WTC11 (cell line): ENCODE data around the gene MAP4K4. TPM values are rescaled to one million over a fixed set of nuclear protein-coding genes. Genes with fewer than 3 reads are reported as not detected.

ENCODE experiments used
- ATAC-seq: fragments of 200-7000 bp; cut with Tn5 transposase; 2 replicates; pipeline ENCODE4 v1.10.0; 2021; ENCODE audit warnings: mild to moderate bottlenecking, moderate library complexity
- CTCF ChIA-PET: fragments of 300-600 bp; sonication (Branson Sonifier 250); formaldehyde crosslinking; loops from one replicate; lab custom pipeline; 2021; ENCODE audit warnings: antibody characterized with exemption; lab: Charles Lee
- POLR2A ChIA-PET: fragments of 350-600 bp; sonication (Branson Sonifier 250); formaldehyde crosslinking; loops from one replicate; lab custom pipeline; 2021; ENCODE audit warnings: antibody characterized with exemption; lab: Charles Lee
- DNase-seq: peaks from one replicate; pipeline ENCODE4 v3.0.0; 2021; ENCODE audit warnings: low spot score
- H3K27ac Mint-ChIP-seq: 2 replicates; pipeline ENCODE4 v1.8.0; 2021; ENCODE audit warnings: mixed read lengths
- H3K27me3 Mint-ChIP-seq: 2 replicates; pipeline ENCODE4 v1.8.0; 2021; ENCODE audit warnings: low read depth, mild to moderate bottlenecking, moderate library complexity, mixed read lengths
- H3K36me3 Mint-ChIP-seq: 2 replicates; pipeline ENCODE4 v1.8.0; 2021; ENCODE audit warnings: mixed read lengths
- H3K4me1 Mint-ChIP-seq: 2 replicates; pipeline ENCODE4 v1.8.0; 2022; ENCODE audit warnings: mixed read lengths
- H3K4me3 Mint-ChIP-seq: 2 replicates; pipeline ENCODE4 v1.8.0; 2021; ENCODE audit warnings: mild to moderate bottlenecking, moderate library complexity, mixed read lengths
- H3K9me3 Mint-ChIP-seq: 2 replicates; pipeline ENCODE4 v1.8.0; 2021; ENCODE audit warnings: mixed read lengths
- FOXK1 ChIP-seq: sonication (generic); formaldehyde crosslinking; IDR thresholded peaks from 2 replicates; pipeline ENCODE4 v1.8.0; 2022; ENCODE audit warnings: mild to moderate bottlenecking, moderate library complexity, missing genetic modification reagents
- GABPB1 ChIP-seq: sonication (generic); formaldehyde crosslinking; IDR thresholded peaks from 2 replicates; pipeline ENCODE4 v1.8.1; 2023; ENCODE audit warnings: mild to moderate bottlenecking, missing genetic modification reagents
- KAT7 ChIP-seq: sonication (generic); formaldehyde crosslinking; IDR thresholded peaks from 2 replicates; pipeline ENCODE4 v1.8.1; 2023; ENCODE audit warnings: missing genetic modification reagents, mild to moderate bottlenecking, borderline replicate concordance
- MYBL2 ChIP-seq: sonication (generic); formaldehyde crosslinking; IDR thresholded peaks from 2 replicates; pipeline ENCODE4 v1.8.1; 2023; ENCODE audit warnings: mild to moderate bottlenecking, moderate library complexity, missing genetic modification reagents
- NFYB ChIP-seq: sonication (generic); formaldehyde crosslinking; conservative IDR thresholded peaks from 2 replicates; pipeline ENCODE4 v1.8.0; 2022; ENCODE audit warnings: low read depth, missing genetic modification reagents
- PRRX2 ChIP-seq: fragments of 250-450 bp; sonication (Bioruptor Pico); IDR thresholded peaks from 2 replicates; pipeline ENCODE4 v1.8.0; 2021; ENCODE audit warnings: mild to moderate bottlenecking
- TEAD1 ChIP-seq: sonication (generic); formaldehyde crosslinking; IDR thresholded peaks from 2 replicates; pipeline ENCODE4 v1.8.0; 2022; ENCODE audit warnings: mild to moderate bottlenecking, missing genetic modification reagents
- ZNF121 ChIP-seq: sonication (generic); formaldehyde crosslinking; IDR thresholded peaks from 2 replicates; pipeline ENCODE4 v1.8.0; 2023; ENCODE audit warnings: missing genetic modification reagents
- ZNF263 ChIP-seq: sonication (generic); formaldehyde crosslinking; IDR thresholded peaks from 2 replicates; pipeline ENCODE4 v1.8.1; 2022; ENCODE audit warnings: low read depth, mild to moderate bottlenecking, moderate library complexity, missing genetic modification reagents
- total RNA-seq: library from RNA; stranded (reverse); gene quantifications from 3 replicates; pipeline ENCODE4 v1.2.3, GENCODE V29; 2021
- TF ChIP-seq, protein P1 (sequence below): sonication (generic); formaldehyde crosslinking; IDR thresholded peaks from 2 replicates; pipeline ENCODE4 v1.8.0; 2022; ENCODE audit warnings: mild to moderate bottlenecking, missing genetic modification reagents
- TF ChIP-seq, protein P2 (sequence below): fragments of 200-600 bp; IDR thresholded peaks from 2 replicates; pipeline ENCODE4 v1.8.0; 2022; ENCODE audit warnings: antibody characterized with exemption
- TF ChIP-seq, protein P3 (sequence below): sonication (generic); formaldehyde crosslinking; IDR thresholded peaks from 2 replicates; pipeline ENCODE4 v1.8.1; 2022; ENCODE audit warnings: missing genetic modification reagents, borderline replicate concordance
- TF ChIP-seq, protein P4 (sequence below): fragments of 250-450 bp; sonication (Bioruptor Pico); IDR thresholded peaks from 2 replicates; pipeline ENCODE4 v1.9.0; 2021; ENCODE audit warnings: mild to moderate bottlenecking, borderline replicate concordance
- TF ChIP-seq, protein P5 (sequence below): fragments of 250-450 bp; sonication (Bioruptor Pico); IDR thresholded peaks from 2 replicates; pipeline ENCODE4 v1.8.0; 2021; ENCODE audit warnings: mild to moderate bottlenecking

Gene MAP4K4
- total RNA-seq, 1 experiment from 2014 or later, result 112 TPM

DNA sequence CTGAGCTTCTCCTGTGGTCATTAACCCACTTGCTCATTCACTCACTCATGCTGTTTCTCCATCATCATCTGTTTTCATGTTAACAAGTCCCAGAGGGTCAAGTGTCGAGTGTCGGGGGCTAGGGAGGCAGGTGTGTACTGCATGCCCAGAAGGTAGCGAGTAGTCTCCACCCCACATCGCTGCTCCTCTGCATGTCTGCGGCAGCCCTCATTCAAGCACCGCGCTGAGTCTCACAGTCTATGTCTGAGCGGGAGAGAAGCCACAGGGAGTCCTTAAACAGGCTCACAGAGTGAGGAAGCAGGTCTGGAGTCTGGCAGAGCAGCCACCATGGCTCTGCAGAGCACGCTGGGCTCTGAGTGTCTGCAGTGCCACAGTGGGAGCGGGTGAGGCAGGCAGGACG lies 172.9 kb downstream of the MAP4K4 start (continued):
- TF ChIP-seq, protein P1, sequence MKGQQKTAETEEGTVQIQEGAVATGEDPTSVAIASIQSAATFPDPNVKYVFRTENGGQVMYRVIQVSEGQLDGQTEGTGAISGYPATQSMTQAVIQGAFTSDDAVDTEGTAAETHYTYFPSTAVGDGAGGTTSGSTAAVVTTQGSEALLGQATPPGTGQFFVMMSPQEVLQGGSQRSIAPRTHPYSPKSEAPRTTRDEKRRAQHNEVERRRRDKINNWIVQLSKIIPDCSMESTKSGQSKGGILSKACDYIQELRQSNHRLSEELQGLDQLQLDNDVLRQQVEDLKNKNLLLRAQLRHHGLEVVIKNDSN (CRISPR knock-in tag), result no peak
- no peak for TF ChIP-seq MYBL2
- TF ChIP-seq GABPB1 (CRISPR knock-in tag), result no peak
- TF ChIP-seq, protein P2, sequence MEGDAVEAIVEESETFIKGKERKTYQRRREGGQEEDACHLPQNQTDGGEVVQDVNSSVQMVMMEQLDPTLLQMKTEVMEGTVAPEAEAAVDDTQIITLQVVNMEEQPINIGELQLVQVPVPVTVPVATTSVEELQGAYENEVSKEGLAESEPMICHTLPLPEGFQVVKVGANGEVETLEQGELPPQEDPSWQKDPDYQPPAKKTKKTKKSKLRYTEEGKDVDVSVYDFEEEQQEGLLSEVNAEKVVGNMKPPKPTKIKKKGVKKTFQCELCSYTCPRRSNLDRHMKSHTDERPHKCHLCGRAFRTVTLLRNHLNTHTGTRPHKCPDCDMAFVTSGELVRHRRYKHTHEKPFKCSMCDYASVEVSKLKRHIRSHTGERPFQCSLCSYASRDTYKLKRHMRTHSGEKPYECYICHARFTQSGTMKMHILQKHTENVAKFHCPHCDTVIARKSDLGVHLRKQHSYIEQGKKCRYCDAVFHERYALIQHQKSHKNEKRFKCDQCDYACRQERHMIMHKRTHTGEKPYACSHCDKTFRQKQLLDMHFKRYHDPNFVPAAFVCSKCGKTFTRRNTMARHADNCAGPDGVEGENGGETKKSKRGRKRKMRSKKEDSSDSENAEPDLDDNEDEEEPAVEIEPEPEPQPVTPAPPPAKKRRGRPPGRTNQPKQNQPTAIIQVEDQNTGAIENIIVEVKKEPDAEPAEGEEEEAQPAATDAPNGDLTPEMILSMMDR, result no peak
- no peak for TF ChIP-seq FOXK1 (CRISPR knock-in tag)
- no peak for TF ChIP-seq KAT7
- TF ChIP-seq ZNF263 (CRISPR knock-in tag), result no peak
- TF ChIP-seq, all 79 proteins: peak for 0

DNA sequence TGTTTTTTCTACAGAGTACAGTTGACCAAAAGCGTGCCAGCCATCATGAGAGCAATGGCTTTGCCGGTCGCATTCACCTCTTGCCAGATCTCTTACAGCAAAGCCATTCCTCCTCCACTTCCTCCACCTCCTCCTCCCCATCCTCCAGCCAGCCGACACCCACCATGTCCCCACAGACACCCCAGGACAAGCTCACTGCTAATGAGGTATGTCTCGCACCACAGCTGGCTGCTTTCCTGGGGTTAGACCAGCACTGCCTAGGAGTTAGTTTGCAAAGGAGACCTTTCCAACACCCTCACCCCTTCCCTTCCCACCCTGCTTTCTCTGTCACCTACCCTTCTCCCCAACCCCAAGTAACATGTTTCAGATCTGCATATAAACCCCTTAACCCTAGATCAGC lies 174.0 kb downstream of the MAP4K4 start:
- peaks cover 79% of the 10 kb centered on the region for H3K36me3 Mint-ChIP-seq

More for the DNA sequence above, 174.0 kb downstream of the MAP4K4 start:
- Mint-ChIP-seq H3K4me1 (peaks cover 23% of the 10 kb centered on the region), H3K27ac (no peak overlapping the region), H3K9me3 (no peaks in the 10 kb centered on the region), H3K27me3 (no peaks in the 10 kb centered on the region), H3K4me3 (no peak overlapping the region)
- ChIA-PET POLR2A (no interaction called here), CTCF (interaction anchor here (1.5 to 3.7 kb wide), 2 partner anchors 13 to 135 kb away, joined by 3 to 15 read pairs; no protein-coding TSS in a partner anchor)
- TF ChIP-seq TEAD1, result no peak
- TF ChIP-seq PRRX2 (CRISPR knock-in tag), result no peak
- TF ChIP-seq, protein P3, sequence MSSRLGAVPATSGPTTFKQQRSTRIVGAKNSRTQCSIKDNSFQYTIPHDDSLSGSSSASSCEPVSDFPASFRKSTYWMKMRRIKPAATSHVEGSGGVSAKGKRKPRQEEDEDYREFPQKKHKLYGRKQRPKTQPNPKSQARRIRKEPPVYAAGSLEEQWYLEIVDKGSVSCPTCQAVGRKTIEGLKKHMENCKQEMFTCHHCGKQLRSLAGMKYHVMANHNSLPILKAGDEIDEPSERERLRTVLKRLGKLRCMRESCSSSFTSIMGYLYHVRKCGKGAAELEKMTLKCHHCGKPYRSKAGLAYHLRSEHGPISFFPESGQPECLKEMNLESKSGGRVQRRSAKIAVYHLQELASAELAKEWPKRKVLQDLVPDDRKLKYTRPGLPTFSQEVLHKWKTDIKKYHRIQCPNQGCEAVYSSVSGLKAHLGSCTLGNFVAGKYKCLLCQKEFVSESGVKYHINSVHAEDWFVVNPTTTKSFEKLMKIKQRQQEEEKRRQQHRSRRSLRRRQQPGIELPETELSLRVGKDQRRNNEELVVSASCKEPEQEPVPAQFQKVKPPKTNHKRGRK (CRISPR knock-in tag), result no peak
- no peak for TF ChIP-seq ZNF121
- TF ChIP-seq, protein P4, sequence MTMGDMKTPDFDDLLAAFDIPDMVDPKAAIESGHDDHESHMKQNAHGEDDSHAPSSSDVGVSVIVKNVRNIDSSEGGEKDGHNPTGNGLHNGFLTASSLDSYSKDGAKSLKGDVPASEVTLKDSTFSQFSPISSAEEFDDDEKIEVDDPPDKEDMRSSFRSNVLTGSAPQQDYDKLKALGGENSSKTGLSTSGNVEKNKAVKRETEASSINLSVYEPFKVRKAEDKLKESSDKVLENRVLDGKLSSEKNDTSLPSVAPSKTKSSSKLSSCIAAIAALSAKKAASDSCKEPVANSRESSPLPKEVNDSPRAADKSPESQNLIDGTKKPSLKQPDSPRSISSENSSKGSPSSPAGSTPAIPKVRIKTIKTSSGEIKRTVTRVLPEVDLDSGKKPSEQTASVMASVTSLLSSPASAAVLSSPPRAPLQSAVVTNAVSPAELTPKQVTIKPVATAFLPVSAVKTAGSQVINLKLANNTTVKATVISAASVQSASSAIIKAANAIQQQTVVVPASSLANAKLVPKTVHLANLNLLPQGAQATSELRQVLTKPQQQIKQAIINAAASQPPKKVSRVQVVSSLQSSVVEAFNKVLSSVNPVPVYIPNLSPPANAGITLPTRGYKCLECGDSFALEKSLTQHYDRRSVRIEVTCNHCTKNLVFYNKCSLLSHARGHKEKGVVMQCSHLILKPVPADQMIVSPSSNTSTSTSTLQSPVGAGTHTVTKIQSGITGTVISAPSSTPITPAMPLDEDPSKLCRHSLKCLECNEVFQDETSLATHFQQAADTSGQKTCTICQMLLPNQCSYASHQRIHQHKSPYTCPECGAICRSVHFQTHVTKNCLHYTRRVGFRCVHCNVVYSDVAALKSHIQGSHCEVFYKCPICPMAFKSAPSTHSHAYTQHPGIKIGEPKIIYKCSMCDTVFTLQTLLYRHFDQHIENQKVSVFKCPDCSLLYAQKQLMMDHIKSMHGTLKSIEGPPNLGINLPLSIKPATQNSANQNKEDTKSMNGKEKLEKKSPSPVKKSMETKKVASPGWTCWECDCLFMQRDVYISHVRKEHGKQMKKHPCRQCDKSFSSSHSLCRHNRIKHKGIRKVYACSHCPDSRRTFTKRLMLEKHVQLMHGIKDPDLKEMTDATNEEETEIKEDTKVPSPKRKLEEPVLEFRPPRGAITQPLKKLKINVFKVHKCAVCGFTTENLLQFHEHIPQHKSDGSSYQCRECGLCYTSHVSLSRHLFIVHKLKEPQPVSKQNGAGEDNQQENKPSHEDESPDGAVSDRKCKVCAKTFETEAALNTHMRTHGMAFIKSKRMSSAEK (CRISPR knock-in tag), result no peak
- TF ChIP-seq, protein P5, sequence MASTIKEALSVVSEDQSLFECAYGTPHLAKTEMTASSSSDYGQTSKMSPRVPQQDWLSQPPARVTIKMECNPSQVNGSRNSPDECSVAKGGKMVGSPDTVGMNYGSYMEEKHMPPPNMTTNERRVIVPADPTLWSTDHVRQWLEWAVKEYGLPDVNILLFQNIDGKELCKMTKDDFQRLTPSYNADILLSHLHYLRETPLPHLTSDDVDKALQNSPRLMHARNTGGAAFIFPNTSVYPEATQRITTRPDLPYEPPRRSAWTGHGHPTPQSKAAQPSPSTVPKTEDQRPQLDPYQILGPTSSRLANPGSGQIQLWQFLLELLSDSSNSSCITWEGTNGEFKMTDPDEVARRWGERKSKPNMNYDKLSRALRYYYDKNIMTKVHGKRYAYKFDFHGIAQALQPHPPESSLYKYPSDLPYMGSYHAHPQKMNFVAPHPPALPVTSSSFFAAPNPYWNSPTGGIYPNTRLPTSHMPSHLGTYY (CRISPR knock-in tag), result no peak
- no peak for TF ChIP-seq NFYB (CRISPR knock-in tag)
- DNase-seq (no peak), ATAC-seq (no peak)
